DND-41 (cell line): ENCODE data around the gene RRP8.
A peak's percentile ranks its signal among the peaks of the same experiment; 100 is the strongest.

Experiments
- ATAC-seq: fragments of 200-7000 bp; cut with Tn5 transposase; 3 replicates; pipeline ENCODE4 v1.9.1; 2021; ENCODE audit warnings: low read depth; ENCODE audit not compliant: insufficient read depth
- DNase-seq: peaks from one replicate; pipeline ENCODE4 v3.0.0-alpha.2; 2020
- H2AFZ ChIP-seq: 2 replicates; pipeline ENCODE4 v1.6.0; 2012; ENCODE audit warnings: low read depth, low read length
- H3K27ac ChIP-seq: 2 replicates; pipeline ENCODE4 v1.5.1; 2012; ENCODE audit warnings: low read length, inconsistent platforms
- H3K27me3 ChIP-seq: fragments of 200-600 bp; sonication (generic); 2 replicates; pipeline ENCODE4 v1.6.0; 2012; ENCODE audit warnings: low read length, mild to moderate bottlenecking, inconsistent platforms; ENCODE audit not compliant: insufficient read depth, poor library complexity
- H3K36me3 ChIP-seq: 2 replicates; pipeline ENCODE4 v1.5.1; 2012; ENCODE audit warnings: low read length, inconsistent platforms; ENCODE audit not compliant: insufficient read depth
- H3K4me1 ChIP-seq: 2 replicates; pipeline ENCODE4 v1.5.1; 2012; ENCODE audit warnings: mild to moderate bottlenecking, low read length; ENCODE audit not compliant: insufficient read depth
- H3K4me2 ChIP-seq: 2 replicates; pipeline ENCODE4 v1.6.0; 2012; ENCODE audit warnings: mild to moderate bottlenecking, moderate library complexity, low read length, inconsistent platforms; ENCODE audit not compliant: insufficient read depth
- H3K4me3 ChIP-seq, 2 experiments: fragments of 200-600 bp in 1 of 2; shearing (Covaris generic) in 1 of 2; 2 replicates each; pipeline ENCODE4 v1.5.1; 2012 to 2016; ENCODE audit warnings: inconsistent platforms in 2 of 2, low read length in 2 of 2, mild to moderate bottlenecking in 2 of 2, low read depth in 1 of 2, moderate library complexity in 1 of 2
- H3K79me2 ChIP-seq: 2 replicates; pipeline ENCODE4 v1.6.0; 2012; ENCODE audit warnings: low read length, inconsistent platforms; ENCODE audit not compliant: insufficient read depth
- H3K9ac ChIP-seq: 2 replicates; pipeline ENCODE4 v1.6.0; 2012; ENCODE audit warnings: low read depth, mild to moderate bottlenecking, inconsistent platforms, low read length, moderate library complexity
- H3K9me3 ChIP-seq: 2 replicates; pipeline ENCODE4 v1.5.1; 2012; ENCODE audit warnings: low read length, moderate library complexity, mild to moderate bottlenecking, inconsistent platforms; ENCODE audit not compliant: insufficient read depth, severe bottlenecking
- H4K20me1 ChIP-seq: 2 replicates; pipeline ENCODE4 v1.6.0; 2012; ENCODE audit warnings: low read length; ENCODE audit not compliant: insufficient read depth
- CTCF ChIP-seq: IDR thresholded peaks from 2 replicates; pipeline ENCODE4 v1.5.1; 2012; ENCODE audit warnings: borderline replicate concordance, low read length, moderate library complexity, mild to moderate bottlenecking; ENCODE audit not compliant: poor library complexity, severe bottlenecking; ENCODE audit errors: extremely low read depth
- EZH2 ChIP-seq: IDR thresholded peaks from 3 replicates; pipeline ENCODE4 v1.6.1; 2012; ENCODE audit warnings: borderline replicate concordance, low read depth, mild to moderate bottlenecking, moderate library complexity, low read length, inconsistent platforms; ENCODE audit not compliant: severe bottlenecking

The RRP8 gene

GRCh38 chr11:6617315-6617781 is 13.9 kb upstream of the RRP8 start:
- ATAC-seq: no peak
- Histone ChIP-seq H3K27me3 (no peaks in the 10 kb centered on the region), H3K36me3 (peaks cover 27% of the 10 kb centered on the region), H3K9me3 (no peaks in the 10 kb centered on the region), H3K4me1 (peaks cover 40% of the 10 kb centered on the region), H3K4me2 (0 out of 2 replicates have a peak overlapping the region, but pooled peaks have one; percentile 94), H3K79me2 (peaks cover 24% of the 10 kb centered on the region), H3K9ac (no peak overlapping the region), H3K4me3 (no peak overlapping the region), H4K20me1 (no peaks in the 10 kb centered on the region), H3K27ac (no peak overlapping the region), H2AFZ (no peak overlapping the region)
- TF ChIP-seq CTCF (no peak), EZH2 (no peak)
- no peak for DNase-seq

- no peak for TF ChIP-seq CTCF
- no peak for TF ChIP-seq EZH2
- H3K27ac ChIP-seq: no peak overlapping the region
- H4K20me1 ChIP-seq: no peaks in the 10 kb centered on the region
- H3K4me2 ChIP-seq: no peak overlapping the region
- peaks cover 27% of the 10 kb centered on the region for H3K36me3 ChIP-seq
- H3K9me3 ChIP-seq: no peaks in the 10 kb centered on the region
- H3K4me3 ChIP-seq: no peak overlapping the region
- no peak for DNase-seq
- peaks cover 40% of the 10 kb centered on the region for H3K4me1 ChIP-seq
- H2AFZ ChIP-seq: no peak overlapping the region
- no peak for ATAC-seq
- no peak overlapping the region for H3K9ac ChIP-seq
- peaks cover 27% of the 10 kb centered on the region for H3K79me2 ChIP-seq
- H3K27me3 ChIP-seq: no peaks in the 10 kb centered on the region
Observed at GRCh38 chr11:6616596-6617250, 13.3 kb upstream of the RRP8 start.

- Histone ChIP-seq H3K36me3 (peaks cover 34% of the 10 kb centered on the region), H2AFZ (no peak overlapping the region), H3K9ac (no peak overlapping the region), H3K27me3 (no peaks in the 10 kb centered on the region), H4K20me1 (peaks cover 6% of the 10 kb centered on the region), H3K27ac (no peak overlapping the region), H3K9me3 (no peaks in the 10 kb centered on the region), H3K4me1 (peaks cover 45% of the 10 kb centered on the region), H3K79me2 (peaks cover 34% of the 10 kb centered on the region), H3K4me3 (no peak overlapping the region), H3K4me2 (no peak overlapping the region)
- DNase-seq (no peak), ATAC-seq (no peak)
- TF ChIP-seq EZH2 (no peak), CTCF (no peak)
Observed at GRCh38 chr11:6615882-6616585, 12.6 kb upstream of the RRP8 start.
